T-helper 22 cell (primary cell): ENCODE results near the gene TNNT3.

Source experiments
- DNase-seq: peaks from one replicate; pipeline ENCODE4 v3.0.0-alpha.2; 2020; ENCODE audit warnings: low read depth

TNNT3 gene

DNA sequence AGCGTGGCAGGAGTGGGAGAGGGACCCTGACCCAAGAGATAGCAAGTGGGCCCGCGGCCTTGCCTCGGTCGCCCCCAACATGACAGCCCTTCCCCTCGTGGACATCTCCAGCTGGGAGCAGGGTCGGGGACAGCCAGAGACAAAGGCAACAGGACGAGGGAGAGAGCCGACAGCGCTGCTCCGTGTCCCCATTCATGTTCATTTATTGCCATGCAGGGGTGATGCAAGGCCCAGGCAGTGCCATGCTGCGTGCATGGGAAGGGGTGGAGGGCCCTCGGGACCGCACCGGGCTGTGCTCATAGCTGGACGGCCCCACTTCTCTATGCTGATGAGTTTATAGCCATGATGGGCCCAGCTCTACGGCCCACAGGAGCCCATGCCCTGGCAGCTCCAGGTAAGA lies 40.3 kb downstream of the TNNT3 start:
- DNase-seq = no peak

DNA sequence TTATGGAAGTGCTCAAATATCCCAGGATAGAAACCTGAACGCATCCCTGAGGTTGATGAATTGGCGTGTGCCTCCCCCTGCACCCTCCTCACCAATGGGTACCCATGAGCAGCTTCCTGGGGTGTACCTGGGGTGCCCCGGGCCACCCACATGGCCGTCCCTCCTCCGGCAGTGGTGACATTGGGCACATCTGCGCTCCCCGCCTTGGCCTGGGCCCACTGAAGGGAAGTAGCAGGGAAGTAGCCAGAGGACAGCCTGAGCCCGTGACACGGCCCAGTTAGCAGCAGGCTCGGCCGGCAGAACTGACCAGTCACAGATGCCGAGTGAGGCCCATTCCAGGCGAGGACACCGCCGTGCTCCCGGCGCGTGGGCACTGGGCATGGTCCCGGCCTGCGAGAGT lies 44.4 kb downstream of the TNNT3 start:
- no peak for DNase-seq

DNA sequence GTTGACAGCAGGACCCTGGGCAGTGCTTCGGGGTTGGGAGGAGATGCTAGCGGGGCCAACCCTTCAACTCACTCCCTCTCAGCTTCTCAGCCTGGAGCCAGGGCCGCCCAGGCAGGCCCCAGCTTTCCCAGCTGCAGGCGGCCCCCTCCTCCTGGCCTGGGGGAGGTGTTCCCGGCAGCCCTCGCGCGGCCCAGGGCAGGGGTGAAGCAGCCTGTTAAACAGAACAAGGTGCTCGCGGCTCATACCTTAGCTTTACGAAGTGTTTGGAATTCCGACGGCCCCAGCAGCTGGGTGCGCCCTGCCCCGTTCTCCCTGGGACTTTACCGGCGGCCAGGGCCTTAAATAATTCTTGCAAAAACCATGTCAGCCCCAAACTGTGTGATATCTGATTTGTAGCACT lies 44.8 kb downstream of the TNNT3 start:
- no peak for DNase-seq

DNA sequence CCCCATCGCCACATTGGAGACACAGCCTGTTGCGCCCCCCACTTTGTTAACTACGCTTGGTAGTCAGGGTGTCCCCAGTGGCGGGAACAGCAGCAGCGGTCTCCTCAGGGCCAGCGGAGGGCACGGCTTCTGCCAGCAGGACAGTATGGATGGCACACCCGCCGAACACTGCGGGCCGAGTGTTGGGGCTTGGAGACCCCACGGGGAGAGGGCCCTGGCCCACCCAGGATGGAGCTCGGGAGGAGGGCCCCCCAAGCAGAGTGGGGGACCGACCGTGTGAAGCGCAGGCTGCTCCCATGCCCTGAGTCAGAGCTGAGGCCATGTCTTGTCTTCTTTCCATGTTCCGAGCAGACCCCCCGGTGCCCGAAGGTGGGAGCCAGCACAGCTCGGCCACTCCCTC lies 45.5 kb downstream of the TNNT3 start:
- DNase-seq = no peak

DNA sequence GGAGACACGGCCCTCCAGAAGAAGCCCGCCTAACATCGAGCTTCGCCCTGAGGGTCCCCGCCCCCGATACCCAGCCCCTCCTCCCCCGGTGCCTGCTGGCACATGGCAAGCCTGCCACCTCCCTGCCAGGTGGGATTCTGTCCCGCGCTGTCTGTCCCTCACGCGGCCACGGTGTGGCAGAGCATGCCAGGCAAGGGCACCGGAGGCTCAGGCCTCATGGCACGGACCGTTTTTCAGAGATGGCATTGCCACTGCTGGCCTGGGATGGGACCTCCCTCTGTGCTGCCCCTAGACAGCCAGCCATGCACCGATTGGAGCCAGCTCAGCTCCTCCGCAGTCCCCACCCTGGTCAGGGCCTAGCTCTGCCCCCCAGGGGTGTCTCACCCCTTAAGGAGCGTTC lies 47.0 kb downstream of the TNNT3 start:
- DNase-seq = no peak

DNA sequence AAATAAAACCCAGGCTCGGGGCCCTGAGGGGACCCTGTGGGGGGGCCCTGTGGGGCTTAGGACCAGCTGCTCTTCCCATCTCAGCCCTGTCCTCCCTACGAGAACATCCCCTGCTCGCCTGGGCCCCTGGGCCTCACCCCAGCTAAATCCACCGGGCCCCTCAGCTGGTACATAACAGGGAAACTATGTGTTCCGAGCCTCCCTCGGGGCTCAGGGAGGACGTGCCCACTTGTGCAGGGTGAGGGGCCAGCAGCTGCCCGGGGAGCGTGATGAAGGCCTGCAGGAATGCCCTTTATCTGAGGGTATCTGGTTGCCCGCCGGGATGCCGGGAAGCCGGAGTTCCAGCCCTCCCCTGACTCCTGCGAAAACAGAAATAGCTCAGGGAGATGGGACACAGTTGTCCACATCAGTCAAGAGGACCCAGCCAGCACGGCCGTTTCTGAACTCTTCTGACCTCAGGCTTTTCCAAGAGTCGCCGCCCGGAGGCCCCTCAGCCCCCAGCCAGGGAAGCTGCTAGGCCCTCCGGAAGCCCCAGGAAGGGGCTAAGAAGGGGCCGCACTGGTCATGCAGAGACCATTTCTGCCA lies 48.2 kb downstream of the TNNT3 start:
- no peak for DNase-seq

DNA sequence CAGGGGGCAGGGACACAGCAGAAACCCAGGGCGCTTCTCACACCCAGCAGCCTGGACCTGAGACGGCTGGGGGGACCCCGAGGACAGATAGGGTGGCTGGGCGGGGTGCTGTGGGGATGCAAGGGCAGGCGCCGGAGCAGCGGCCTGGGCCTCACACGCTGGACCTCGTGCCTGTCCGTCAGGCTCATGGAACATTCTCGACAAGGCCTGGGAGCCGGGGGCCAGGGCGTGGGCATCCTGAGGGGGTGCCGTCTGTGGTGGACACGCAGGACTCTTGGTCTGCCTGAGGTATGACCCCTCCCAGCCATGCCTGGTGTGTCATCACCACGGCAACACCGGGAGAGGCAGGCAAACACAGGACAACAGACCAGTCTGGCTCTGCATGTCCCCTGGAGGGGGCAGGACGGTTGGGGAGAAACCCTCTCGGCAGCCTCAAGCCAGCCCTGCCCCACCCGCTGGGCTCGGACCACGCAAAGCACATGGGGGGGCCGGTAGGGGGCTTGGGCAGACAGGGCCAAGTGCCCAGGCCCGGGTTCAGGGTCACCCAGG lies 49.0 kb downstream of the TNNT3 start:
- no peak for DNase-seq

DNA sequence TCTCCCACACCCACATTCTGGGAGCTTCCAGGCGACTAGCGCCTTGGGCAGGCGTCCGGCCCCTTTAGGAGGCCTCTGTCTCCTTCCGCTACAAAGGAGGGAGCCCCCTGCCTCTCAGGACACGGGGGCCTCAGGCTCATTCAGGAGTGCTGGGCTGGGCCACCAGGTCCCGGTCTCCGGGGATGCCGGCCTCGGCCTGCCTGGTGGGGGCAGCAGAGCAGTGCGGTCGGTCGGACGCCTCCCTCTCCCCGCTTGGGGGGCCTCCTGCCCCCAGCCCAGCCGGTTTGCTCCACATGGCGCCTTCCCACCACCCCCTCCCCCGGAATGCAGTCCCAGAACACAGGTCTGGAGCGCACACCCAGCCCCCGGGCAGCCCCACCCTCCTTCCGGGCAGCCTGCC lies 49.5 kb downstream of the TNNT3 start:
- no peak for DNase-seq

DNA sequence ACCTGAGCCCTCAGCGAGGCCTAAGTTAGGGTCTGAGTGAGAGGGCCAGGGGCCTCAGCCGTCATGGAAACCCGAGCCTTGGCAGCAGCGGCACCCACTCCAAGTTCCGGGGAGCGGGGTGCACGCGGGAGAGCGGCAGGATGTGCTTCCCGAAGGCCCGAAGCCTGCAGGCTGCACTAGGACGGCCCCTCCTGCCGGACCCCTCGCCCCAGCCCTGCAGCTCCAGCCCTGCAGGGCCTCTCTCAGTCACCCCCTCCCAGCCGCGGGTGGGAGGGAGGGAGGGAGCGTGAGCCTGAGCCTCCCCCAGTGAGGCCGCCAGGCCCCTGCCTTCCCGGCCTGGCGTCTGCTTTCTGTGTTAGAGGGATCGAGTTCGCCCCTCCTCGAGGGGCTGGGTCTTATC lies 50.3 kb downstream of the TNNT3 start:
- DNase-seq = no peak

DNA sequence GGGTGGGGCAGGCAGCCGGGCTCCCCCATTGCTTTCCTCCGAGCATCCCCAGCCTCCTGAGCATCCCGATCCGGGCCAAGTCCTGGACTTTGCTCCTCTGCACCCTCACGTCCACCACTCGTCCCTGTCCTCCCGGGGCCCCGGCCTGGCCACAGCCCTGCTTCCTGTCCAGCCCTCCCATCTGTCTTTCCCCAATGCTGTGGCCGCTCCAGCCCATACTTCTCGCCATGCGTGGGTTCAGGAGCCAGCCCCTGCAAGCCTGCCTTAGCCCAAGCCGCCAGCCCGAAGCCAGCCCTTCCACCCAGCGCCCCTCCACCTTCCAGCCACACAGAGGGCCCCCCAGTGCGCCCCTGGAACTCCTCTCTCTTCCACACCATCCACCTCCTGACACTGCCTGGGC lies 51.5 kb downstream of the TNNT3 start:
- DNase-seq = no peak

DNA sequence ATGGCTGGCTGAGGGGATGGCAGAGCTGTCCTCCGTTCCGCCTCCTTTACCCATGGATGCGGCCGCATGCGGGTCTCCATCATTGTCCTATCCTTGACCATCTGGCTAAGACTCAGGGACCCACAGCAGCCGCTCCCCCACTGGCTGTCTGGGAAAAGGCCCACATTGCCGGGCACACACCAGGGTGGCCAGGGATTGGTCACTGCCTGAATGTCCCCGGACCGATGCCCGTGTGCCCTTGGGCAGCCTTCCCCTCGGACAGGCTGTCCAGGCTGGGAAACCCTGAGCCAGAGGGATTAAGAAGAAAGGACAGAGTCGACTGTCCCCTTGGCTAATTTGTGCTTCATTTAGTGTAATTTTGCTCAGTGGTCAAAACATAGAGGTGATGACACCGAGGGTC lies 55.7 kb downstream of the TNNT3 start:
- no peak for DNase-seq

DNA sequence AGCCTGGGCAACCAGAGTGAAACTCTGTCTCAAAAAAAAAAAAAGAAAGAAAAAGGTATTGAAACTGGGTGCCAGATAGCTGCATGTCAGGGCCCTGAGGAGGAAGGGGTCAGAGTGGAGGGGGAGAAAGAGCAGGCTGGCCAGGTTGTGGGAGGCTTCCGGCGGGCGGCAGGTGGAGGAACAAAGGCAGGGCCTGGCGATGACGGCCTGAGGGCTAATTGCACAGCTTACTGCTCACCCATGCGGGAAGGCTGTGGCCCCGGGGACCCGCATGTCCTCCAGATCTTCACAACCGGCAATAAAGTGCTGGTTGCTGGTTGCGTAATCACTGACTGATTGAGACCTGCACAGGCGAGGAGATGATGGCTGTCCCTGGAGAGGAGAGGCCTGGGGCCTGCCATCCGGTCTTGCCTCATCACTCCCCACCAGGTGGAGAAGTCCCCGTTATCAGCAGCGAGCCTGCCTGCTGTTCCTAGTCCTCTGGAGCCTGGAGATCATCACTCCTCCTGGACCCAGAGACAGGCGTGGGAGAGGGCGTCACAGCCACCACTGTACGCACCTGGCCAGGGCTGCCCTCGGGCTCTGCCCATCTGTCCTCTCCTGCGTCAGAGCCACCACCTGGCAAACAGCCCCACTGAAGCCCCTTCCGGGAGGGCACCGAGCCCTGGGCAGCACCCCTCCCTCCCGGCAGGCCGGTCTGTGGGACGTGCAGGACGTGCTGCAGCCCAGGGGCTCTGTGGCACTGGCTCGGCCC lies 59.4 kb downstream of the TNNT3 start:
- no peak for DNase-seq

DNA sequence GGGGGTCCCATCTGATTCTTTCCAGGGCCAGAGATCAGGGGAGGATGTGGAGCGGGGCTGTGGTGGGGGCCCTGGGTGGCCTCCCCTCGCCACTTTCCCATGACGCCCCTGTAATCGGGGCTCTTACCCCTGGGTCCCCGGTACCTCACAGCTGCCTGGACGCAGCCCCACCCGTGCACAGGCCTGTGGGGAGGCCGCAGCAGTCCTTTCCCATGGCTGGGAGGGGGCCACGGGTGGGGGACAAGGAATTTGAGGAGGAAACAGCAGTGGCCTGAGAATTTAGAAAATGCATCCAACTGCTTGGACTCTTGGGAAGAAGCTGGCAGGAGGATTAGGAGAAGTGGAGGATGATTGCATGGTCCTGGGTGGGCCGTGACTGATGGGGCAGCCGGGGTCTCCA lies 60.1 kb downstream of the TNNT3 start:
- DNase-seq = no peak

DNA sequence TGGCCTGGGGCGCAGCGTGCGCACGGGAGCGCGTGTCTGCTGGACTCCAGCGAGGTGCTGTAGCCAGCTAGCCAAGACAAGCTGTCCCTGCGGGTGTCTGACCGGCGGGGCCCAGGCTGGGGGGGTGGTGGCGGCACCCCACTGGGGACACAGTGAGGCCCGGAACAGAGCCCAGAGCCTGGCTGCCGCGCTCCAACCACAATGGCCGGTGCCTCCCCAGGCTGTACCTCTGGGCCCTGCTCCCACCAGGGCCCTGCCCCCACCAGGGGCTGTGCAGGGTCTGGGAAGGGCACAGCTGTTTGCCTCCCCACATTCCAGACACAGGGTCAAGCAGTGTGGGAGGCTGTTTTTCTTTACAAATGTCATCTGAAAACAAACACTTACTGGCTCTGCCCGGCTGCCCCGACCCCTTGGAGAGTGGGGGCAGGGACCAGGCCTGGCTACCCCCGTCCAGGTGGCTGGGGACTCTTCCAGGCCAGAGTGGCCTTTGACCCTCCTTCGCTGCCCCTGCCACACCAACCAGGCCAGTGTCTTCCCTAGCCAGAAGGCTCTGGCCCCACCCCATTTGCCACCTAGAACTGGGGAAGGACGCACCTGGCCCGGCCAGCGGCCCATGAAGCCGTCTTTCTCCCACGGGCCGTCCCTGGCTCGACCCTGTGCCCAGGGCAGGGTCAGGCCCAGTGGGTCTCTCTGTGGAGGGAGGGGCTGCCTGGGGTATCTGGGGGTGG lies 63.5 kb downstream of the TNNT3 start:
- DNase-seq = no peak

DNA sequence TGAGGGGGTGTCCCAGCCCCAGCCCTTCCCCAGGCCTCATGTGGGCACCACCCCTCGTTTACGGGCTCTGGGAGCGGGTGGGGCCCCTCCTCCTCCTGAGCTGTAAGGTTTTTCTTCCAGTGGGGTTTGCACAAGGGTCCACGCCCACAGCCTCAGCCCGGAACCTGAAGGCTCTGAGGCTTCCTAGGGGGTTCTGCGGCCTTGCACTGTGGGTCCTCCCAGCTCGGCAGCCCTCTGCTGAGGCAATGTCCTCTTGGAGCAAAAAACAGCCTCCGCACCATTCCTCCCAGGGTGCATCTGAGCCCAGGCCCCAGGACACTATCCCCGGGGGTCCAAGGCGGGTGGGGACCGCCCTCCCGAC lies 64.1 kb downstream of the TNNT3 start:
- DNase-seq = no peak

DNA sequence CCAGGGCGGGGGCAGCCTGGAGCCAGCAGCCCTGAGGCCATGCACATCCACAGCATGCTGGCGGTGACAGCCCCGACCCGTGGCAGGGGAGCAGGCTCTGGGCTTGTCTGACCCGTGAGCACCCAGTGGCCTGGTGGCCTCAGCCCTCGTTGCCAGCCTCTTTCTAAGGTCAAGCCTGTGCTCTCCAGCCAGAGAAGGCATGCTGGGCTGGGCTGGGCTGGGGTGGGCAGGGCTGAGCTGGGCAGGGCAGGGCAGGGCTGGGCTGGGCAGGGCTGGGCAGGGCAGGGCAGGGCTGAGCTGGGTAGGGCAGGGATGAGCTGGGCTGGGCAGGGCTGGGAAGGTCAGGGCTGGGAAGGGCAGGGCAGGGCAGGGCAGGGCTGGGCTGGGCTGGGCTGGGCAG lies 67.5 kb downstream of the TNNT3 start:
- no peak for DNase-seq

DNA sequence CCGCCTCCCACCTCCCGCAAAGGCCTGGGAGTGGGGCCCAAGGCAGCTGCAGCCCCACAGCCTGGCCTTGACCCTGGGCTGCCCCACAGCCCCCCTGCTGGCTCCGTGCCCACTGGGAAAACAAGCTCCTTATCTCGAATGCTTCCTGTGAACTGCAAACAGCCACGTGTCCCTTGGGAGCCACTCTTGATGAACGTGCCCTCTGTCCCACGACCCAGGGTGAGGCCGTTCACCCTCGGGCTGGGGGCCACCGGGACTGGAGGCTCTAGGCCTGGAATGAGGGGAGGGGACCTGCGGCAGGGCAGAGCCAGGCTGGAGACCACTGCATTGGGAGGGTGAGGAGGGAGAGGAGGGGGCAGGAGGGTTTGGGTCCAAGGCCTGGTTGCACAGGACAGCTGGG lies 68.7 kb downstream of the TNNT3 start:
- no peak for DNase-seq
